Measurements from ENCODE around the gene CENPU. TPM values are rescaled to one million over a fixed set of nuclear protein-coding genes. Genes with fewer than 3 reads are reported as not detected.

The CENPU gene
- total RNA-seq, 4 donors from 2014 or later: 1.5 to 5.6 (median 4.1) TPM

DNA sequence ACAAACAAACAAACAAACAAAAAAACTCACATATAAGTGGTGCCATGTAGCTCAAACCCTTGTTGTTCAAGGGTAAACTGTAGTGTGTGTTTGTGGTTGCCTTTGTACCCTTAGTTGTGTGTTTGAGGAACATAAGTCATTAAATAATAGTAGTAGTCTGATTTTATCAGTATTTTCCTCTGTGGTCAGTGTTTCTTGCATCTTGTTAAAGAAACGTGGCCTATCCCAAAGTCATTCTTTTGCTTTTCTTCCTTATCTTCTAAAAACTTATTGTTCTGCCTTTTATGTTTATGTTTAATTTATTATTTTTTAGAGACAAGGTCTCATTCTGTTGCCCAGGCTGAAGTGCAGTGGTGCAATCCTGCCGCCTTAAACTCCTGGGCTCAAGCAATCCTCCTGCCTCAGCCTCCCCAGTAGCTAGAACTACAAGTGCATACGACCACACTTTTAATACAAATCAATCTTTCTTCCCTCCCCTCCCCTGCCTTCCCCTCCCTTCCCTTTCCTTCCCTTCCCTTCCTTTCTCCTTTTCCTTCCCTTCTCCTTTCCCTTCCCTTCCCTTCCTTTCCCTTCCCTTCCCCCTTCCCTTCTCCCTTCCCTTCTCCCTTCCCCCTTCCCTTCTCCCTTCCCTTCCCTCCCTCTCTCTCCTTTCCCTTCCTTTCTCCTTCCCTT, 57.9 kb downstream of the CENPU start:
- H3K4me1 ChIP-seq: peaks cover 0 to 15% (median 9%) of the 10 kb centered on the region in 4 donors
- no peak for TF ChIP-seq POLR2A (IDR thresholded peaks at IDR 0.05)
- no peak for TF ChIP-seq EP300 (IDR thresholded peaks at IDR 0.05; ENCODE audit: low read depth)
- TF ChIP-seq POLR2AphosphoS5 (IDR thresholded peaks at IDR 0.05): no peak
- TF ChIP-seq, protein P1, sequence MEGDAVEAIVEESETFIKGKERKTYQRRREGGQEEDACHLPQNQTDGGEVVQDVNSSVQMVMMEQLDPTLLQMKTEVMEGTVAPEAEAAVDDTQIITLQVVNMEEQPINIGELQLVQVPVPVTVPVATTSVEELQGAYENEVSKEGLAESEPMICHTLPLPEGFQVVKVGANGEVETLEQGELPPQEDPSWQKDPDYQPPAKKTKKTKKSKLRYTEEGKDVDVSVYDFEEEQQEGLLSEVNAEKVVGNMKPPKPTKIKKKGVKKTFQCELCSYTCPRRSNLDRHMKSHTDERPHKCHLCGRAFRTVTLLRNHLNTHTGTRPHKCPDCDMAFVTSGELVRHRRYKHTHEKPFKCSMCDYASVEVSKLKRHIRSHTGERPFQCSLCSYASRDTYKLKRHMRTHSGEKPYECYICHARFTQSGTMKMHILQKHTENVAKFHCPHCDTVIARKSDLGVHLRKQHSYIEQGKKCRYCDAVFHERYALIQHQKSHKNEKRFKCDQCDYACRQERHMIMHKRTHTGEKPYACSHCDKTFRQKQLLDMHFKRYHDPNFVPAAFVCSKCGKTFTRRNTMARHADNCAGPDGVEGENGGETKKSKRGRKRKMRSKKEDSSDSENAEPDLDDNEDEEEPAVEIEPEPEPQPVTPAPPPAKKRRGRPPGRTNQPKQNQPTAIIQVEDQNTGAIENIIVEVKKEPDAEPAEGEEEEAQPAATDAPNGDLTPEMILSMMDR (IDR thresholded peaks at IDR 0.05): no peak
- intact Hi-C loops (cut with DNase I; ENCODE audit: low total_unique reads): no loop called here

GRCh38 chr4:184675018-184675417, 58.9 kb downstream of the CENPU start:
- TF ChIP-seq POLR2A (IDR thresholded peaks at IDR 0.05) (no peak), POLR2AphosphoS5 (IDR thresholded peaks at IDR 0.05) (no peak), EP300 (IDR thresholded peaks at IDR 0.05; ENCODE audit: low read depth) (no peak)
- TF ChIP-seq, protein P1 (IDR thresholded peaks at IDR 0.05): no peak
- intact Hi-C loops (cut with DNase I; ENCODE audit: low total_unique reads) (no loop called here), in situ Hi-C loops (cut with MboI; ENCODE audit: low pct_ligation_motif_present in 1 of 4, low pct_unique_long_range_greater_than_20kb in 1 of 4, low sequenced_read_pairs in 3 of 4) (no loop called here)
- DNase-seq: no peak
- WGBS, 2 donors (ENCODE audit: low coverage in 1 of 2): 91 to 98% methylated on average over 5 of the region's 5 CpGs
- no peaks in the 10 kb centered on the region for H3K27me3 ChIP-seq
- peaks cover 0 to 11% (median 6%) of the 10 kb centered on the region in 4 donors for H3K4me1 ChIP-seq
- H3K4me3 ChIP-seq: no peak overlapping the region
- H3K9me3 ChIP-seq: no peaks in the 10 kb centered on the region
- H3K36me3 ChIP-seq: peaks cover 0 to 10% (median 2%) of the 10 kb centered on the region in 4 donors
- H3K27ac ChIP-seq: no peak overlapping the region

More for the DNA sequence above, 57.9 kb downstream of the CENPU start:
- peaks cover 0 to 10% (median 2%) of the 10 kb centered on the region in 4 donors for H3K36me3 ChIP-seq
- WGBS, 2 donors (ENCODE audit: low coverage in 1 of 2): 85 to 97% methylated on average over 3 of the region's 3 CpGs
- in situ Hi-C loops (cut with MboI; ENCODE audit: low pct_ligation_motif_present in 1 of 4, low pct_unique_long_range_greater_than_20kb in 1 of 4, low sequenced_read_pairs in 3 of 4): no loop called here
- no peaks in the 10 kb centered on the region for H3K9me3 ChIP-seq
- H3K27ac ChIP-seq: no peak overlapping the region
- no peak overlapping the region for H3K4me3 ChIP-seq
- no peaks in the 10 kb centered on the region for H3K27me3 ChIP-seq
- no peak for DNase-seq

GRCh38 chr4:184674011-184674410, 59.9 kb downstream of the CENPU start:
- no peak for DNase-seq
- no peak overlapping the region for H3K27ac ChIP-seq
- TF ChIP-seq POLR2A (IDR thresholded peaks at IDR 0.05) (no peak), EP300 (IDR thresholded peaks at IDR 0.05; ENCODE audit: low read depth) (no peak), POLR2AphosphoS5 (IDR thresholded peaks at IDR 0.05) (no peak)
- TF ChIP-seq, protein P1 (IDR thresholded peaks at IDR 0.05): no peak
- peaks cover 0 to 8% (median 4%) of the 10 kb centered on the region in 4 donors for H3K4me1 ChIP-seq
- H3K4me3 ChIP-seq: no peak overlapping the region
- peaks cover 0 to 10% (median 2%) of the 10 kb centered on the region in 4 donors for H3K36me3 ChIP-seq
- intact Hi-C loops (cut with DNase I; ENCODE audit: low total_unique reads) (no loop called here), in situ Hi-C loops (cut with MboI; ENCODE audit: low pct_ligation_motif_present in 1 of 4, low pct_unique_long_range_greater_than_20kb in 1 of 4, low sequenced_read_pairs in 3 of 4) (no loop called here)
- H3K9me3 ChIP-seq: no peaks in the 10 kb centered on the region
- WGBS, 2 donors (ENCODE audit: low coverage in 1 of 2): 96 to 97% methylated on average over 3 to 4 of the region's 4 CpGs
- no peaks in the 10 kb centered on the region for H3K27me3 ChIP-seq

DNA sequence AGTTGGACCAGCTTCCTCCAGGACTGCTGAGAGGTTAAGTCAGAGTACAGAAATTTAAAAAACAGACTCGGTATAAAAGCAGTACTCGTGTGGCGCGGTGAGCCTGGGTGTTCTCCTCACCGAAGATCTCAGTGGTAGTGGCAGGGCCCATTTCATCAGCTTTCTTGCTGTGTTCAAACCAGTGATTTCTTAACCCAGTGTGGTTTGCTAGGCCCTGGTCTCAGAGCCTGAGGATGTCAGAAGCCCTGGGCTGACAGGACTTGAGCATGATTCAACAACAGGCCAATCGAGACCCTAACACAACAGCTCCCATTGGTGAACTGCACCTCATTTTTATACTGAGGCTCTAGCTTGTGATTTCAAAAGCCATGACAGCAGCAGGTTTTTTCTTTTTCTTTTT, 61.2 kb downstream of the CENPU start:
- Histone ChIP-seq H3K4me1 (peaks cover 0 to 11% (median 4%) of the 10 kb centered on the region in 4 donors), H3K36me3 (peaks cover 0 to 10% (median 2%) of the 10 kb centered on the region in 4 donors), H3K27ac (no peak overlapping the region), H3K4me3 (no peak overlapping the region), H3K27me3 (no peaks in the 10 kb centered on the region), H3K9me3 (no peaks in the 10 kb centered on the region)
- intact Hi-C loops (cut with DNase I; ENCODE audit: low total_unique reads) (no loop called here), in situ Hi-C loops (cut with MboI; ENCODE audit: low pct_ligation_motif_present in 1 of 4, low pct_unique_long_range_greater_than_20kb in 1 of 4, low sequenced_read_pairs in 3 of 4) (no loop called here)
- DNase-seq: no peak
- 98% methylated on average over 6 of the region's 6 CpGs; no CpG with 5 or more reads in 1 of the 2 donors for WGBS, 2 donors (ENCODE audit: low coverage in 1 of 2)
- TF ChIP-seq POLR2A (IDR thresholded peaks at IDR 0.05): no peak
- no peak for TF ChIP-seq POLR2AphosphoS5 (IDR thresholded peaks at IDR 0.05)
- TF ChIP-seq, protein P1 (IDR thresholded peaks at IDR 0.05): no peak
- TF ChIP-seq EP300 (IDR thresholded peaks at IDR 0.05; ENCODE audit: low read depth): no peak

Measured in transverse colon (tissue), 4 donors.